Vagina (tissue), 2 donors: ENCODE measurements around the gene ARHGAP33. TPM values are rescaled to one million over a fixed set of nuclear protein-coding genes. Genes with fewer than 3 reads are reported as not detected.

Source experiments
- DNase-seq, 2 donors: peaks; one replicate each; pipeline ENCODE4 v3.0.0-alpha.2; 2017; ENCODE audit errors: extremely low spot score in 2 of 2
- H3K27ac ChIP-seq: fragments of 200-600 bp; sonication (generic); one replicate; pipeline ENCODE4 v1.5.1; 2019
- H3K27me3 ChIP-seq: fragments of 200-600 bp; sonication (generic); one replicate; pipeline ENCODE4 v1.5.1; 2019
- H3K36me3 ChIP-seq, 2 donors: fragments of 200-600 bp; sonication (generic); one replicate each; pipeline ENCODE4 v1.5.1; 2017 to 2019
- H3K4me1 ChIP-seq: fragments of 200-600 bp; sonication (generic); one replicate; pipeline ENCODE4 v1.5.1; 2019
- H3K4me3 ChIP-seq, 2 donors: fragments of 200-600 bp; sonication (generic); 1 replicate in 1 of 2; 2 replicates in 1 of 2; pipeline ENCODE4 v1.5.1; 2016 to 2019
- H3K9me3 ChIP-seq: fragments of 200-600 bp; sonication (generic); one replicate; pipeline ENCODE4 v1.5.1; 2019
- CTCF ChIP-seq, 3 experiments: fragments of 450-650 bp in 2 of 3; fragments of 200-600 bp in 1 of 3; sonication (generic) in 1 of 3; IDR thresholded peaks; one replicate each; pipeline ENCODE4 v1.5.1; 2017 to 2019; ENCODE audit warnings: antibody characterized with exemption in 3 of 3, mild to moderate bottlenecking in 2 of 3, moderate library complexity in 2 of 3
- POLR2A ChIP-seq, 2 donors: fragments of 450-650 bp; IDR thresholded peaks; one replicate each; pipeline ENCODE4 v1.6.1; 2017; ENCODE audit warnings: antibody characterized with exemption in 2 of 2, mild to moderate bottlenecking in 2 of 2, moderate library complexity in 2 of 2
- POLR2AphosphoS5 ChIP-seq, 2 donors: sonication (generic); formaldehyde crosslinking; IDR thresholded peaks; one replicate each; pipeline ENCODE4 v1.9.0; 2017; ENCODE audit warnings: antibody characterized with exemption in 2 of 2, mild to moderate bottlenecking in 2 of 2, low read depth in 1 of 2; ENCODE audit not compliant: insufficient read depth in 1 of 2
- intact Hi-C: fragments of 100-400 bp; cut with DNase I; formaldehyde crosslinking; loops from one replicate; pipeline ENCODE4 v1.15.1; 2023
- total RNA-seq: library from RNA; depleted of rRNA; stranded (reverse); fragments of >200 nt; gene quantifications from one replicate; pipeline ENCODE4 v1.2.3, GENCODE V29; 2016

Gene ARHGAP33
- total RNA-seq, 1 donor from 2014 or later, result 35.4 TPM

GRCh38 chr19:35753634-35754369 lies 21.6 kb upstream of the ARHGAP33 start:
- intact Hi-C loops, result no loop called here
- H3K4me3 ChIP-seq, result no peak overlapping the region
- H3K9me3 ChIP-seq, result no peaks in the 10 kb centered on the region
- H3K4me1 ChIP-seq, result peaks cover 52% of the 10 kb centered on the region
- H3K36me3 ChIP-seq, result peaks cover 0 to 26% of the 10 kb centered on the region in 2 donors
- H3K27me3 ChIP-seq, result no peaks in the 10 kb centered on the region
- TF ChIP-seq POLR2AphosphoS5 (IDR thresholded peaks at IDR 0.05; ENCODE audit: insufficient read depth in 1 of 2, low read depth in 1 of 2) (peak in 1 of 2 donors; percentile 20), POLR2A (IDR thresholded peaks at IDR 0.05) (no peak)
- DNase-seq, result no peak
- peak overlapping the region; percentile 97 for H3K27ac ChIP-seq

DNA sequence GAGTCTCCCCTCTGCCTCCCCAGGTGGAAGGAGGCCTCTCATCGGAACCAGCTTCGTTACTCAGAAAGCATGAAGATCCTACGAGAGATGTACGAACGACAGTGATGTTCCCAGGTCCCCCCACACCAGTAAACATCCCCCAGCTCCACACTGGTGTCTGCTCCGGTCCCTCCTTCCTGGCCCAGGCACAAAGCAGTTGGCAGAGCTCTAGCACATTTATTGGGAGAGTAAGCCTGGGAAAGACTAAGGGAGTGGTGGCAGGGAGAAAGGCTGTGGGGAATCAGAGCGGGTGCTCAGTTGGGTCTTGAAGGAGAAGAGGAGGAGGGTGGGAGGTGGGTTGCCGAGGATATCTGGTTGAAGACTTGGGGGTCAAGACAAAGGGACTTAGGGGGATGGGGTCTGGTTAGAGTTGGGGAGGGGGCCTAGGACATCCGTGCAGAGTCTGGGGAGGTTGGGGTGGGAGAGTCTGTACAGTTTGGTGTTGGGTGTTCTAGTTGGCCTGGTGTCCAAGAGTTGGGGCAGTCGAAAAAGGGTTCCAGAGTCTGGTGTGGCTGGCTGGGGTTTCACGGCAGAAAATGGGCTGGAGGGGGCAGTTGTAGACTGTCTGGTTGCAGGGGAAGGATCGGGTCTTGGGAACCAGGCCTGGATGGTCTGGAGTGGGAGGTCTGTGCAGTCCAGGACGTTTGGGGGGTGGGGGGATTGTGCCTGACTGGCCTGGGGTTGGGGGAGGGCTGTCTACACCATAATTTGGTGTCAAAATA lies 20.8 kb upstream of the ARHGAP33 start:
- Histone ChIP-seq H3K27me3 (no peaks in the 10 kb centered on the region), H3K4me1 (peaks cover 51% of the 10 kb centered on the region), H3K27ac (peak overlapping the region; percentile 97), H3K36me3 (peaks cover 0 to 26% of the 10 kb centered on the region in 2 donors), H3K4me3 (peak overlapping the region; percentile 61 to 88), H3K9me3 (no peaks in the 10 kb centered on the region)
- DNase-seq, result no peak
- TF ChIP-seq POLR2A (IDR thresholded peaks at IDR 0.05) (no peak), POLR2AphosphoS5 (IDR thresholded peaks at IDR 0.05; ENCODE audit: insufficient read depth in 1 of 2, low read depth in 1 of 2) (peak in 1 of 2 donors; percentile 8)
- intact Hi-C loops, result no loop called here

DNA sequence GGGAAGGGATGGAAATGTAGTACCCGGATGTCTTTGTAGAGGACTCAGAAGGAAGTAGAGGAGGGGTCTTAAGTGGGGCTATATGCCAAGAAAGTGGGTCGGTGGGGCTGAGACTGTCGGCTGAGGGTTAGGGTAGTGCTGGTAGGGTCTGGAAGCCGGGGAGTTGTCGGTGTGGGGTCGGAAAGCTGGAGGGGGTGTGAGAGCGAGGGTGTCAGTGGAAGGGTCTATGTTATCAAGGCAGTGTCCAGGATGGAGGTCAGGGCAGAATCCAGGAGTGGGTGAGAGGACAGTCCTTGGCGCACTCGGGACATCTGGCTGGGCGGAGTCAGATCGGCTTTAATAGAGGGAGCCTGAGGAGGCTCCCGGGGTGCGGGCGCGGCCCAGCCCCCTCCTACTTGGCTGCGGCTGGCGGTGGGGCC lies 20.2 kb upstream of the ARHGAP33 start:
- TF ChIP-seq POLR2AphosphoS5 (IDR thresholded peaks at IDR 0.05; ENCODE audit: insufficient read depth in 1 of 2, low read depth in 1 of 2) (peak in 1 of 2 donors; percentile 73), CTCF (IDR thresholded peaks at IDR 0.05) (no peak), POLR2A (IDR thresholded peaks at IDR 0.05) (no peak)
- H3K27ac ChIP-seq, result peak overlapping the region; percentile 97
- intact Hi-C loops, result no loop called here
- peaks cover 0 to 26% of the 10 kb centered on the region in 2 donors for H3K36me3 ChIP-seq
- DNase-seq, result peak in 1 of 2 donors; percentile 95
- peaks cover 45% of the 10 kb centered on the region for H3K4me1 ChIP-seq
- no peaks in the 10 kb centered on the region for H3K27me3 ChIP-seq
- peak overlapping the region; percentile 61 to 88 for H3K4me3 ChIP-seq
- H3K9me3 ChIP-seq, result no peaks in the 10 kb centered on the region

GRCh38 chr19:35755550-35756376 lies 19.6 kb upstream of the ARHGAP33 start:
- Histone ChIP-seq H3K27me3 (no peaks in the 10 kb centered on the region), H3K36me3 (peaks cover 0 to 27% of the 10 kb centered on the region in 2 donors), H3K9me3 (no peaks in the 10 kb centered on the region), H3K4me1 (peaks cover 42% of the 10 kb centered on the region), H3K4me3 (peak overlapping the region; percentile 61 to 88), H3K27ac (peak overlapping the region; percentile 97)
- intact Hi-C loops, result no loop called here
- peak in 1 of 2 donors; percentile 95 for DNase-seq
- no peak for TF ChIP-seq POLR2A (IDR thresholded peaks at IDR 0.05)
- TF ChIP-seq POLR2AphosphoS5 (IDR thresholded peaks at IDR 0.05; ENCODE audit: insufficient read depth in 1 of 2, low read depth in 1 of 2), result peak in 1 of 2 donors; percentile 83

DNA sequence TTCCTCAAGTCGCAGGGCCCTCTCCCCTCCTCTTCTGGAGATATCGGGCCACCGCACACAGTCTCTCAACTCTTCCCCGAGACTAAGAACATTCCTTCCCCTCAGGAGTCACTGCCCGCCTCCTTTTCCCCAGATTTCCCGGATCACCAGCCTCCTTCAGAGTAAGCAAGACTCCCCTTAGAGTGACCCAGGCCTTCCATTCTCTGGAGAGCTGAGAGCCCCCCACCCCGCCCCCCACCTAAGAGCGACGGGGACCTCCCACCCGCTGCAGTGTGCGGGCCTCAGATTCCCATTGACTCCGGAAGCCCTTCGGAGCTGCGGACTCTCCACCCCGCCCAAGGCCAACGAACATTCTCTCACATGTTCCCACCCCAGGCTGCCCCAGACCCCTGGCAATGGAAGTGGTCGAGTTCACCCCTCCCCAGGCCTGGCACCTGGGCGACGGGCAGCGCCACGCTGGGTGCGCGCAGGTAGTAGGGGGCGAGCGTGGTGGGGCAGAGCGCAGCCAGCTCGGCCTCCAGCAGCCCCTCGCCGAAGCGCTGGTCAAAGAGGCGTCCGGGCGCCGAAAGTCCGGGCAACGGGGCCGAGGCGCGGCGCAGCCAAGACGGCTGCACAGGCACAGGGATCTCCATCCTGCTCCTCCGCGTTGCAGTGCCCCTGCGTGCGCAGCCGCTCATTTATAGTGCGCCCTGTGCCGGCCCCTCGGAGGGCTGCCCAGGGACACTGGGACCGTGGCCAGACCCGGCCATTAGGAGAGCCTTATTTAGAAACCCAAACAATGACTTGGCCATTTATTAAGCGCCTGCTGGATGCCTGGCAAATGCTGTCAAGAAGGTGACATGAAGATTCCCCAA lies 18.8 kb upstream of the ARHGAP33 start, which contains the start of gene HSPB6:
Gene HSPB6, minus strand, starts transcription at position 653 of the 854 bp plus-strand sequence. Its CDS starts 21 bp downstream, at position 632.
- Histone ChIP-seq H3K4me3 (peak within 1 kb of the TSS; percentile 61 to 88), H3K27ac (peak within 1 kb of the TSS; percentile 97), H3K36me3 (peaks cover 0 to 29% of the 10 kb centered on the region in 2 donors), H3K4me1 (peaks cover 42% of the 10 kb centered on the region), H3K9me3 (no peaks in the 10 kb centered on the region), H3K27me3 (no peaks in the 10 kb centered on the region)
- TF ChIP-seq POLR2A (IDR thresholded peaks at IDR 0.05) (peak in 1 of 2 donors; percentile 50), CTCF (IDR thresholded peaks at IDR 0.05) (no peak), POLR2AphosphoS5 (IDR thresholded peaks at IDR 0.05; ENCODE audit: insufficient read depth in 1 of 2, low read depth in 1 of 2) (peak in 1 of 2 donors; percentile 92)
- intact Hi-C loops, result no loop called here
- peak in 1 of 2 donors; percentile 92 for DNase-seq
